Occipital lobe (tissue), 2 donors: Measurements from ENCODE around the gene GPR156. TPM values are rescaled to one million over a fixed set of nuclear protein-coding genes. Genes with fewer than 3 reads are reported as not detected.
"Not testable (repeated sequence)": the region's sequence is repeated elsewhere in the genome, so short reads cannot be mapped to it uniquely, and the experiment has no call there.

Experiments used
- DNase-seq: peaks from one replicate; lab custom pipeline; 2025; lab: John Stamatoyannopoulos, UW
- total RNA-seq: library from RNA; depleted of rRNA; stranded (reverse); fragments of >200 nt; gene quantifications from one replicate; pipeline ENCODE4 v1.2.3, GENCODE V29; 2014

The GPR156 gene
- total RNA-seq, result 5.6 TPM

DNA sequence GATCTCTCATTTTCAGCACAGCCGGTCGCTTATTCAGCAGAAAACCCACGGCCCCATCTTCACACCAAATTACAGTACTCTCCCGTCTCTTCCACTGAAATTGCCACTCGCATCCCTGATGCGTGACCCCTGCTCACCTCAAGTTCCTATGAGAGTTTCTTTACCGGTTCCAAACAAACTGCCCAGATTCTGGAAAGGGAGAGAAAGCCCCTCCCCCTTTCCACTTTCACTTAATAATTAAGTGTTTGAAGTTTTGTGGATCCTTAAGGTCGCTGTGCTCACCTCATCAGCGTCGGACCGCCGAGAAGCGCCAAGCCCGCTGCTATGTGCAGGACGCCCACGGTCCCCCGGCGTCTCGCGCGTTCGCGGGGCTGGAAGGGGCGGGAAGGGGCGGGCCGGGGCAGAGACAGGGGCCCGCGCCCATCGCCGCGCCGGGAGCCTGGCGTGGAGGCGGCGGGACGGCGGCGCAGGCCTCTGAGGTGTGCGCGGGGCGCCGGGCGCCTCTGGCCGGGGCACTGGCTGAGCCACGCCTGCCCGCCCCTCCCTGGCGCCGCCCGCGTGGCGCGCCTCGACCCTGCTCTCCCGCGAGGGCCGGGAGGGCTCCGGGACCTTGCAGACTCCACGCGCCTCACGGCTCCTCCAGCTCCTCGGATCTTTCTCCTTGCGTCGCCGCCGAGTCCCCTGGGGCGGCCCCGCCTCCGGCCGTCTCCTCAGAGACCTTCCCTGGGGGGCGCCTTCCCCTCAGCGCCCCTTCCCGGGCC lies at the start of gene GPR156:
Gene GPR156 (minus strand): TSS at position 476 of the 761 bp plus-strand sequence. CDS start 41,124 bp downstream, outside the sequence.
- DNase-seq, result no peak

DNA sequence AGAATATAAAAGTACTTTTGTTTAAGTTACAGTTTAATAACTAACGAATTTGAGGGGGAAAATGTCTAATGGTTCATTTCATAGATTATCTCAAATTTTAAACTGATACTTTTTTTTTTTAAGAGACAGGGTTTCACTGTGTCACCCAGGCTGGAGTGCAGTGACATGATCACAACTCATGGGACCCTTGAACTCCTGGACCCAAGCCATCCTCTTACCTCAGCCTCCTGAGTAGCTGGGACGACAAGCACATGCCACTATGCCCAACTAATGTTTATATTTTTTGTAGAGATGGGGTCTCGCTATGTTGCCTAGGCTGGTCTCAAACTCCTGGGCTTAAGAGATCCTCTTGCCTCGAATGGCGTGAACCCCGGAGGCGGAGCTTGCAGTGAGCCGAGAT lies 47.6 kb upstream of the GPR156 start:
- DNase-seq, result no peak

DNA sequence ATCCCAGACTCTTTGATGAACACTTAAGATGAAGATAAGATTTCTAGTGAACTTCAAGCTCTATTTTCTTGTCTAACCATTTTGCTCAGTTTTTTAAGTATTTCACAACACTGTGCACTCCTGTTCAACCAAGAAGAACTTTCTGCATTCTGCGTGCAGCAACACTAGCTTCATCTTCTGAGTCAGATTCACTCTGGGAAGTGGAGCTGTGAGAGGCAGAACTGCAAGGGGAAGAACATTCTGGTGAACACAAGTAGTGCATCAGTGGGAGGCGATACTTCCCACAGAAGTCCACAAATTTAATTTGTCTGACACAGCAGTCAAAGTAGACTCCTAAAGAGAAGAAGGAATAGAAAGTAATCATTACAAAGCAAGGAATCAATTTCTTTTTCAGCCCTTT lies 46.1 kb upstream of the GPR156 start:
- no peak for DNase-seq

DNA sequence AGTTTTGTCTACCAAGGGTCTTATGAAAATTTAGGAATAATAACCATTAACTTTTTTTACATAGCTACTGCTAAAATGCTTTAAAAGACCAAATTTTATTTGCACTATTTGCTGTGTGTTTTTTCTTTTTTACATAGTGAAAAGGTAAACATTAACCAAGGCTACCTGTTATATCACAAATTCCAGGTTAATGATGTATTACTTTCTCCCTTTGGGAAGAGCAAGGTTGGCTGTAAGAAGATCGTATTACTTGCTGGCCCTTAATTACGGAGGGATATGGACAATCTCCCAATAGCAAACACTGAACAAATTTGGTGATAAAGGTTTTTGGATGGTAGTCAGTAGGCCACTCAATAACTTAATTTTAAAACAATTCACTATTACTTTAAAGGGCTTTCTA lies 41.8 kb upstream of the GPR156 start:
- no peak for DNase-seq

DNA sequence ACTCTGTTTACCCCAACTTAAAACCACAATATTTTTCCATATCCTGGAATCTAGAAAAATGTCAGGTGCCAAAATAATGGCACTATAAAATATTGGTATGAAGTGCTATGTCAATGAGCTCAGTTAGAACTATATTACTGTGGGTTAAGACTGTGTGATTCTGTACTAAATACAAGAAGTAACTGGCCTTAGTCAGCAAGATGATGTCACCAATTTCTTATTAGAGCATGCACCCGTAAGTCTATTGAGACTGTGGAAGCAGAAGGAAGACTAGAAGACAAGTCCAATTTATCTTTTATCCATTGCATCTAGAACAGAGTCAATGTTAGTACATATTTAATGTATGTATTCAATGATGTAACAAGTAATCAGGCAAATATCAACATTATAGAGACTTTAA lies 39.2 kb upstream of the GPR156 start:
- DNase-seq, result no peak

DNA sequence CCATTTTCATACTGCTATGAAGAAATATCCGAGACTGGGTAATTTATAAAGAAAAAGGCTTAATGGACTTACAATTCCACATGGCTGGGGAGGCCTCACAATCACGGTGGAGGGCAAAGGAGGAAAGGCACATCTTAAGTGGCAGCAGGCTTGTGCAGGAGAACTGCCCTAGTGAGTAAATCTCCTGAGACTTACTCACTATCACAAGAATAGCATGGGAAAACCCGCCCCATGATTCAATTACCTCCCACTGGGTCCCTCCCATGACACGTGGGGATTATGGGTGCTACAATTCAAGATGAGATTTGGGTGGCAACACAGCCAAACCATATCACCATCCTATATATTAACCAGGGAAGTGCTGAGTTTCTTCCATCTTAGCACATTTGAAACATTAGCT lies 38.7 kb upstream of the GPR156 start:
- DNase-seq, result not testable (repeated sequence)

DNA sequence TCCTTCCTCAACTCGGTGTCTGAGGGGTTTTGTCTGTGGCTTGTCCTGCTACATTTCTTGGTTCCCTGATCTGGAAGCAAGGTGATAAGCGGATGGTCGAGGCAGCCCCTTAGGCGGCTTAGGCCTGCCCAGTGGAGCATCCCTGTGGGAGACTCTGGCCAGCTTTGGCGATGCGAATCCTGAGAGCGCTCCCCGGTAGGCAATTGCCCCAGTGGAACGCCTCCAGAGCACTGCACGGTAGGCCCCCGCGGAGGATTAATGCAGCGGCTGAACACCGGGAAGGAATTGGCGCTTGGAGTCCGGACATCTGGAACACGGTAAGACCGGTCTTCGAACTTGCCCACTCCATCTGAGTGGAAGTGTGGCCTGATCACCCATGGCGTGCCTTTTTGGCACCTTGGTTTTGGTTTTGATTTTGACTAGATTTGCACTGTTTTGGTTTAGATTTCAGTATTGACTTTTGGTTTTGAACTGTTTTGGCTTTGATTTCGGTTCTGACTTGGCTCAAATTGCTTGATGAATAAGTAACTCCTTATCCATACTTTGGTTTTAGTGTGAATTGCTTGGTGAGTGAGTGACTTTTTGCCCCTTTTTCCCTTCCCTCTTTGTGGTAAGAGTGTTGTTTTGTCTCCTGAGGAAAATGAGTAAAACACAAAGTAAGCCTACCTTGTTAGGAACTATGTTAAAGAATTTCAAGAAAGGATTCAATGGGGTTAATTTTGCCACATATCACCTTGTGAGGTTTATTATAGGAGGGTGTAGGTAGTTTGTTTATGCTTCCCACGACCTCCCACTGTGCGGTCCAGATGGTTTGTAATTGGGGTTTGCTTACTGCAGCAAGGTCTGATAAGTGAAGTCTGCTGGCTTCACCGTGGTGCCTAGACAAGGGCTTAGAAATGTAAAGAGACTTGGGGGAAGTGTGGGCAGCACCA lies 27.1 kb upstream of the GPR156 start:
- no peak for DNase-seq

DNA sequence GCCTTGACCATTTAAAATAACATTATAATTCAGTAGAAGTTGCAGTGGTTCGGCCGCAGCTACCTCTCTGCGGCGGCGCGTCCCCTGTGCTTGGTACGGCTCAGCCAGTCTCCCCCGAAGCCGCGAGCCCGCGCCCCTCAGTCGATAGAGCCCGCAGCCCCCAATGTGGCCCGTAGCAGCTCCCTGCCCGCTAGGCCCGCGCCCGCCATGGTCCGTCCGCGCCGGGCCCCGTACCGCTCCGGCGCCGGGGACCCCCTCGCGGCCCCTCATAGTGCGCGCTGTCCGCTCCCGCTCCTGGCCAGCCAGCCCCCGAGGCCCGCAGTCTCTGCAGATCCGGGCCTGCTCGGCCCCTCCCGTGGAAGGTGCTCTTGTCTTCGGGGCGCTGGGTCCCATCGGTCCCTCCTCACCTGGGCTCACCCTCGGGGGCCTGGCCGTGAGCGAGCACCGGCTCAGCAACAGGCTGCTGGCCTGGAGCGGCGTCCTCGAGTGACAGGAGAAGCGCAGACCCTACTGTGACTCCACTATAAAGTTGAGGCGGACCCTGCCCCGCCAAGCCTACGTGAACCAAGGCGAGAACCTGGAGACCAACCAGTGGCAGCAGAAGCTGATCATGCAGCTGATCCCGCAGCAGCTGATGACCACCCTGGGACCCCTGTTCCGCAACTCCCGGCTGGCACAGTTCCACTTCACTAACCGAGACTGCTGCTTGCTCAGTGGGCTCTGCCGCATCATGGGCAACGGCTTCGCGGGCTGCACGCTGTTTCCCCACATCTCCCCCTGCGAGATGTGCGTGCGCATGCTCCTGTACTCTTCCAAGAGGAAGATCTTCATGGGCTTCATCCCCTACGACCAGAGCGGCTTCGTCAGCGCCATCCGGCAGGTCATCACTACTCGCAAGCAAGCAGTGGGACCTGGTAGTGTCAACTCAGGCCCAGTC lies 21.8 kb upstream of the GPR156 start:
- DNase-seq, result no peak

DNA sequence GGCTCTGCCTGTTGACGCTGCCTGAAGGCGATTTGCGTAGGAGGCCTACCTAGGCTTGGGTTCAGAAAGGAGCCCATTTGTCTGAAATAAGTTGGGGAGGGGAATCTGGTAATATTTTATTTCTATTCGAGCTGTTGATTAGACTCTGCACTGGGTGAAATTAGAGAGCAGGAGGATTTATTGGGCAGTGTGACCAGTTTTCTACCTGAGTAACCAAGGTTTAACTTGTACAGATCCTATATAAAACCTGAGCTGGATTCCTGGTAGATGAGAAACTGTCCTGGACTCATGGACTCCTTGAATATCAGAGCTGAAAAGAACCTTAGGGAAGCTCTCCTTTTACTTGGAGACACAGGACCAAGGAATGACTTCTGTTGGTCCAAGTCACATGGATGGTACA lies 19.6 kb upstream of the GPR156 start:
- no peak for DNase-seq

DNA sequence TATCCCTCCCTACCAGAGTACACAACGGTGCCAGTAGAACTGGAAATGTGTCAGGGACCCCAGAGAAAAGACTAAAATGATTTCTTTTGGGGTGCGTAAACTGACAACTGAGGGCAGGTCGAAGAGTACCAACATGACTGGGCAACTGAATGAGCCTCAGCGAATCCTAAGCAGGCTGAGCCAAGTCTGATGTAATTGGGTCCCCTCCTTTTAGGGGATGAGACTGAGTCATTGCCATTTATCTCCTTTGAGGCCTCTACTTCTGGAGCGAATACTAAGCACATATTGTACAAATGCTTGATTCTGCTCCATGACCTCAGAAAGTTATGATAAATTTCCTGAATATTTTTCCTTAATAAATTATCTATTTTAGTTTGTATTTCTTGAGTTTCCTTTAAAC lies 17.3 kb upstream of the GPR156 start:
- no peak for DNase-seq

DNA sequence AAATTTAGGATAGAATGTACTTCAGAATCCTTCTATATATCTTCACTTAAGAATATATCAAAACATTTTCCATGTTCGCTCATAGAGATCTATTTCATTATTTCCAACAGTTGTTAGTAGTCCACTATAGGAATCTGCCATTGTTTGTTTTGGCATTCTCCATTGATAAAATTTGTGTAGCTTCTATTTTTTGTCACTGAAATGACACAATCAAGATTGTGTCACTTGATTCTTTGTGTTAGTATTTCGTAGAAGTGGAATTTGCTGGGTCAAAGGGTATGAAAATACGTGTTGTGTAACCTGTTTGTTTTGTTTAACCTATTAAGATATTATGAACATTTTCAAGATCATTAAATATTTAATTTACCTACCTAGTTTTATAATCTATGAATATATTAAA lies 15.9 kb upstream of the GPR156 start:
- no peak for DNase-seq

DNA sequence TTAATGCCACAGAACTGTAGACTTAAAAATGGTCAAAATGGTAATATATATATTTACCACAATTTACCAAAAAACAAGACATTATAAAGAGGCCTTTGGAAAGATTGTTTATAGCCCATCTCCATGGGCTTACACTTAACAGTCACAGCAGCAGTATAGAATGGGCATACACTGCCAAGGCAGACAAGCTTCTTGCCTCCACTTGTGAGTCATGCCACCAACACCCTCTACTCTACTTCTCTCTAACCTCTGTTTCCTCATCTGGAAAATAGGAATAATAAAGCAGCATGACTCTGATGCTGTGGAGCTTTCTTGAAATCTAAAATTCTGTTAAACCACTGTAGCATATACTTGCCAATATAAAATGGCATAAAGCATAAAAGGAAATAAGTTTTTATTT lies 14.4 kb upstream of the GPR156 start:
- no peak for DNase-seq

DNA sequence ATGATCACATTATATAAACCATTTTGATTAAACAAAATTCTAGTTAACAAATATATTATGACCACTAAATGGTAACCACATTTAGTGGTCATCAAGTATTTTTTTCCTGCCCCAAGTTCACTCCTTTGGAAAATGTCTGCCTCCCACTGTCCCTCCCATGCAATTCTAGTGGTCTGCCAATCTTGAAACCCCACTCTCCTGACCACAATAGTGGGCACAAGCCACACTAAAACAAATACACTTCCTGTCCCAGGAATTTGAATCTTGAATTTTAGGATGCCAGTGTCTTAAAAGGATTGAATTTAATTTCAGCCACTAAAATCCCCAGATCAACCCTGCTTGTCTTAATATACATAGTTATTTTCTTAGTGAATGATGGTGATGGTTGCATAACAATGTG lies 14.0 kb upstream of the GPR156 start:
- no peak for DNase-seq

DNA sequence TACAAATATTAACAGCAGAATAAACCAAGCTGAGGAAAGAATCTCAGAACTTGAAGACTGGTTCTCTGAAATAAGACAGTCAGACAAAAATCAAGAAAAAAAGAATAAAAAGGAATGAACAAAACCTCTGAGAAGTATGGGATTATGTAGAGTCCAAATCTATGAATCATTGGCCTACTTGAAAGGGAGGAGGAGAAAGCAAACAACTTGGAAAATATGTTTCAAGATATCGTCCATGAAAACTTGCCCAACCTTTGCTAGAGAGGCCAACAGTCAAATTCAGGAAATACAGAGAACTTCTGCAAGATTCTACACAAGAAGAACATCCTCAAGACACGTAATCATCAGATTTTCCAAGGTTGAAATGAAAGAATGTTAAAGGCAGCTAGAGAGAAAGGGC lies 6.5 kb upstream of the GPR156 start:
- not testable (repeated sequence) for DNase-seq

DNA sequence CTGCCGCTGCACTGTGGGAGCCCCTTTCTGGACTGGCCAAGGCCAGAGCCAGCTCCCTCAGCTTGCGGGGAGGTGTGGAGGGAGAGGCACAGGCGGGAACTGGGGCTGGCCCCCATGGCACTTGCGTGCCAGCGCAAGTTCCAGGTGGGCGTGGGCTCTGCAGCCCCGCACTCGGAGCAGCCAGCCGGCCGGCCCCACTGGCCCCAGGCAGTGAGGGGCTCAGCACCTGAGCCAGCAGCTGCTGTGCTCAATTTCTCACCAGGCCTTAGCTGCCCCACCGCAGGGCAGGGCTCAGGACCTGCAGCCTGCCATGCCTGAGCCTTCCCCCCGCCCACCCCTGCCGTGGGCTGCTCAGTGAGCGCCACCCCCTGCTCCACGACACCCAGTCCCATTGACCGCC lies 4.6 kb upstream of the GPR156 start:
- DNase-seq, result no peak

DNA sequence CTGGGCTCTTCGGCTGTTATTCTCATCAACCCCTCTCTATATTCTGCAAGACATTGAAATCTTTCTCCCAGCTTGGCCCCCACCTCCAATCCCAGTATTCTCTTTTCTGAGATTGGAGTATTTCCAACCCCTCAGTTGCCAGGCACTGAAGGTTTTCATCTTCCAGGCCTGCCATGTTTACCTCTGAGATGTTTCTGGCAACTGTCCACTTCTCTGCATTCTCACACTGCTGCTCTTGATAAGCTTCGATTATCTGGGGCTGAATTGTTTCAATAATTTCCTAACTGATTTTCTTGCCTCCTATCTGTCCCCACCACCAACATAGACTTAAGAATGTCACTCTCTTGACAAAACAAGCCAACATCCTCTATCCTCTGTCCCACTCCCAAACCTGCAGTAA lies 1.4 kb upstream of the GPR156 start:
- DNase-seq, result no peak

DNA sequence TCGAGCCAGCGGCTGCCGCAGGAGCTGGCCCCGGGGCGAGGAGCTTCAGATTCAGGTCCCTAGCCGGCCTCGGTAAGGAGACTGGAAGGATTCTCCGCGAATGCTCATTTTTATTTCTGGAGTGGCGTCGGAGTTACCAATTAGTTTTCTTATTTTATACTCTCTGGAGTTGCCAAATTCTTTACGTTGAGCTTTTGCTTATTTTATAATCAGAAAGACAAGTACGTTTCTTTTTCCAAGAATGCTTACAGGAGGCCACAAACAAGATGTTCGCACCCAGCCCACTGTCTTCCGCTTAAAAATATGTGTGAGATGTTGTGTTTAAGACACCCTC lies 453 bp upstream of the GPR156 start:
- no peak for DNase-seq

DNA sequence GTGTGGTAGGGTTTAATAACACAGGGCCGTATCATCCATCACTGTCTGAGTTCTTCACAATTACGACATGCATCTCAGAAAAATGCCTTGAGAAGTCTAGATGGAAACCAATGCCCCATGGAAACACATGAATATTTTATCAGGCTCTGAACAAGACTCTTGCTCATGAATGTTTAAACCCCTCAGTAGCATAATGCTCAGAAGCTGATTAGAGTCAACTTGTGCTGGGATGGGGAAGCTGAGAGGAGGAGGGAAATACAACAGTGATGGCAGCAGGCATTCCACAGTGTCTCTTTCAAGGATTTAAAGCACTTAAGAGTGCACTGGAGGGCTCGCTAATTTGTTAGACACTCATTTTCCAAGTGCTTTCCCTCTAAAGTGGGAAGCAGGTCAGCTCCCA lies 3.8 kb downstream of the GPR156 start:
- DNase-seq, result no peak

DNA sequence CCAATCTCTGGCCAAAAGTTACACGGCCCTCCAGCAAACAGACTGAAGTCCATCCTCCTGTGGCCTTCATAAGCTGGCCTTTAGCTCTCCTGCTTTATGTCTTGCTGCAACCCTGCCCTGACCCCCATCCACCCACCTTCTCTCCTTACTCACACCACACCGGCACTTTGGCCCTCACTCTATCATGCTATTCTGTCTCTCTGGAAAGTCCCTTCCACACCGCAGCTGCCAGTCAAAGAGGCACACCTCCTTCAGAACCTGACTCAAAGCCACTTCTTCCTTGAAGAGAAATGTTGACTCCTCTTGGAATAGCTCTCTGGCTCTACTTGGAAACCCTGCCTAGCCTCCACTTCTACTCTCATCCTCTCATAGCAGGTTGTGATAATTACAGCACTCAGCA lies 4.5 kb downstream of the GPR156 start:
- DNase-seq, result no peak

DNA sequence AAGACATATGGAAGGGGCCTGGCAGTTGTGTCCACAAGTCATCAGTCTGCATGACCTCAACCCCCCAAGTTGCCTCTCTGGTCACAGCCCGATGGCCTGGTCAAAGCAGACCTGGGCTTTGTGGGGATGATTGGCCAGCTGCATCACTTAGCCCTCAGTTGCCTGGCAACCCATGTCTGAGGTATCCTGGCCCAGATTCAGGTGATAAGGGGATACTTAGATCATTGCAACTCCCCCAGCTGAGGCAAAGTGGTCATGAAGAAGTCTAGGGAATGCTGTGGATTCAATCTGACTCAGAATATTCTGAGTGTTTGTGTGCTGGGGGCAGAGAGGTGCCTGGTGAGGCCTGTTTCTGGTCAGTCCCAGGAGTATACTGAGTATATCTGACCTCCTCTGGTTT lies 5.0 kb downstream of the GPR156 start:
- DNase-seq, result no peak

DNA sequence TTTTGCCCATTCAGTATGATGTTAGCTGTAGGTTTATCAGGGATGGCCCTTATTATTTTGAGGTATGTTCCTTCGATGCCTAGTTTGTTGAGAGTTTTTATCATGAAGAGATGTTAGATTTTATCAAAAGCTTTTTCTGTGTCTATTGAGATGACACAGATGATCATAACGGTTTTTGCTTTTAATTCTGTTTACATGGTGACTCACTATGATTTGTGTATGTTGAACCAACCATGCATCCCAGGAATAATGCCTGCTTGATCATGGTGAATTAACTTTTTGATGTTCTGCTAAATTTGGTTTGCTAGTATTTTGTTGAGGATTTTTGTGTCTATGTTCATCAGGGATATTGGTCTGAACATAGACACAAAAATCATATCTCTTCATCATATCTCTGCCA lies 8.3 kb downstream of the GPR156 start:
- DNase-seq, result no peak

DNA sequence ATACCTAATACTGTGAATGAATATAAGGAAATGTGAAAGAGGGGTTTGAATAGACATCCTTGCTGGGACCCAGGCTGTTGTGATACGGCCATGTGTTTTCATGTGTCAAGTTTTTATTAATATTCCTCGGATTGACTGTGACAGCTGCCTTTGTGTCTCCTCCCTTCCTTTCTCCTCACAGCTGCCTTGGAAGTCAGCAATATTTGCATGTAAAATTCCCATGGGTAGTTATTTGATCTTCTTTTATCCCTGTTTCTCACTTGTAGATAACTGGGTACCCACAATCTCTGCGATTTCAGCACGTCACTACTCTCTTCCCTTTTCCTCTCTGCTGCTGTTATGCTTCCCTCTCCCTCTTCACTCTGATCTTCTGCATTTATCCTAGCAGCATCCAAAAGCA lies 9.4 kb downstream of the GPR156 start:
- no peak for DNase-seq
